COLO668 (cell line): ENCODE measurements around the gene POLR1G.

Experiments
- DNase-seq: peaks from one replicate; lab custom pipeline; 2025; ENCODE audit not compliant: unreplicated experiment; lab: John Stamatoyannopoulos, UW

The POLR1G gene

DNA sequence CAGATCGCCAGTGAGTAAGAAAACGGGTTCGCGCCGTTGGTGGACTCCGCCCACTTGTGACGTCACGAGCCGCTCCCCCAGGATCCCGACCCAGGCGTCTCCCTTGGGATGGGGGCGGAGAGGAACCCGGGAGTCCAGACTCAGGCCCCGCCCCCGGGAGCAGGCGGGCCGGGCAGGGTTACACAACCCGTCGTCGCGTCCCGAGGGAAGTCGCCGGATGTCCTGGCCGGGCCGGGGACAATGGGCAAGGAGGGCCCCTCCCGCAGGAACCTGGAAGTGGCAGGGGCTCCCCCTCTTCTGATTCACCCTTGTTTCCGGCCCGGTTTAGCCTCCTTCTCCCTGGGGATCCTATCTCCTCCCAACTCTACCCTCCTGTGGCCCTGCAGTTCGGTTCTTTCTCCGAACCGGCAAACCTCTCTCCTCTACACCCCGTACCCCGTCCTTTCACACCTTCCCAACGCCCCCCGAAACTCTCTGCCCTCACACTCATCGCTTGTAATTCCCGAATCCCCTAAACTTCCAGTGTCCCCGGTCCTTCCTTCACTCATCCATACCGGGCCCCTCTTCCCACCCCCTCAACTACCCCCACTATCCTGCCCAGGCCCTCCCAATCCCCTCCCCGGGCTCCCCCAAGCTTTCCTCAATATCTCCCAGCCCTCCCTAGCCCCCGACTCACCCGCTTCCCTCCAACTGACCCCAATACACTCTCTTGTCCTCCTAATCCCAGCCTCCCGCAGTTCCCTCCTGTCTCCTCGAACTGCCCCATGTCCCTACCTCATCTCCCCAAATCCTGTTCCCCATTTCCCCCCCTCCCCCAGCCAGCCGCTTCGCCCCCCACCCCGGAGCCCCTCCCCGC lies 37.2 kb downstream of the POLR1G start:
- peak; percentile 84 for DNase-seq

DNA sequence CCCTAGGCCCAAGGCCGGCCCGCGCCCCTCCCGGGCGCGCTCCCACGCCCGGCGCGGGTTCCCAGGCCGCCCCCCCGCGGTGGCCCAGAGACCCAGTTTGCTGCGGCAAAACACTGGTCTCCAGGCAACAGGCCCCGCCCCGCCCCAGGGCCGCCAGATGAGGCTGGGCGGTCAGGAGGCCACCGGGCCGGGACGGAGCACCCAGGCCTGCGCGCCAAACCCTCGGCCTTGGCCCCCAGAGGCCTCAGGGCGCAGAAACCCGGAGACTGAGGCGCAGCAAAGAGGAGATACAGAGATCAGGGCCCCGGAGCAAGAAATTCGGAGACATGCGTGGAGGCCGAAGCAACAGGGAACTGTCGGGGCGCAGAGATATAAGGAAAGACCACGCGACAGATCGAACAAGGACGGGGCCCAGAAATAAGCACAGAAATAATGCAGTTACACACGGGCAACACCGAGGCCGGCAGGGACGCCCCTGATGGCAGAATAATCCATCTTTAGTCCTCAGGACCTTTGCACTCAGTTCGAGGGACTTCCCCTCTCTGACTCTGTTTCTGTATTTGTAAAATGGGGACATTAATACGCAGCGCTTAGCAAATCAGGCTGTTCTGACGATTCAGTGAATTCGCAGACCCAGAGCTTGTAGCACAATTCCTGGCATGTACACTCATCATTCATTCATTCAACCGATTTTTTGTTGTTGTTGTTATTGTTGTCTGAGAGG lies 38.0 kb downstream of the POLR1G start:
- peak; percentile 89 for DNase-seq

DNA sequence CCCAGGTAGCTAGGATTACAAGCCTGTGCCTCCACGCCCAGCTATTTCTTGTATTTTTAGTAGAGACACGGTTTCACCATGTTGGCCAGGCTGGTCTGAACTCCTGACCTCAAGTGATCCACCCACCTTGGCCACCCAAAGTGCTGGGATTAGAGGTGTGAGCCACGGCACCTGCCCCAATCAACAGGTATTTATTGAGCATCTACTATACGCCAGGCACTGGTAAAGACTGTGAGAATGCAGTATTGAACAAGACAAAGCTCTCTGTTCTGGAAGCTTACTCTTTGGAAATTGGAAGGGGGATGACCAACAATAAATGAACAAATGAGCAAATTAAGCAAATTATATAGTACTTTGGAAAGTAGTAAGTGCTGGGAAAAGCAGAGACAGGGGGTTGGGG lies 38.7 kb downstream of the POLR1G start:
- DNase-seq: no peak

DNA sequence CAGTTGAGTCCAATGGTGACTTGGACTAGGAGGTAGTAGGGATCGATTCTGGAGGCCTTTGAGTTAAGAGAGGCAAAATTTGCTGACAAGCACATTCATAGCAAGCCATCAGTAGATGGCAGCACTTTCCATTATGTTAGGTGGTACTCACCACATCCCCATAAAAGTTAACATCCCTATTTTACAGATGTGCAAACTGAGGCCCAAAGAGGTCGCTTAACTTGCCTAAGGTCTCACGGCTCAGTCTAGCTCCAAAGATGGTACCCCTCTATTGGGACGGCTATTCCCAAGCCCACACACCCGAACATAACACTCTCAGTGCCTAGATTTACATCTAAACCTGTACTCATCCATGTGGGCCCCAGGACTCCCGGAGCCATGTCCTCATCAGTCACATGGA lies 39.9 kb downstream of the POLR1G start:
- no peak for DNase-seq

DNA sequence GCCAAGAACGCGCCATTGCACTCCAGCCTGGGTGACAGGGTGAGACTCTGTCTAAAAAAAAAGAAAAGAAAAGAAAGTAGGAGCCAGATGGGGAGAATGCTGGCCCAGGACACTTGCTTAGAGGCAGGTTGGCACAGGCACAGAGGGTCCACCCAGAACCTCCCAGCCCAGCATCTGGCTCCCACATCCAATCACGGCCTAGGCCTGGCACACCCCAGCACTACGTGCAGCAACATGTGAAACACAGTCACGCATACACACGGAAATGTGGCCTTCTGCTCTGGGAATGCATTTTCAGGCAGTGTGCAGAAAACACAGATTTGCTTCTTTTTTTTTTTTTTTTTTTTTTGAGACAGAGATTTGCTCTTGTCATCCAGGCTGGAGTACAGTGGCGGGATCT lies 40.5 kb downstream of the POLR1G start:
- no peak for DNase-seq

DNA sequence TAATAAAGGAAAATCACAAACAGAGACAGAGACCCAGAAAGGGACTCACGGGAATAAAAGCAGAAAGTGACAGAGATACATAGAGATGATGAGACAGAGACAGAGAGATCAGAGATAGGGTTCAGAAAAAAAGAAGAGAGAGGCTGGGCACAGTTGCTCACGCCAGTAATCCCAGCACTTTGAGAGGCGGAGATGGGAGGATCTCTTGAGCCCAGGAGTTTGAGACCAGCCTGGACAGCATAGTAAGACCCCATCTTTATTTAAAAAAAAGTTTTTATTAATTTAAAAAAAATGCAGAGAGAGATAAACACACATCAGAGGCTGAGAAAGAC lies 41.9 kb downstream of the POLR1G start:
- no peak for DNase-seq

DNA sequence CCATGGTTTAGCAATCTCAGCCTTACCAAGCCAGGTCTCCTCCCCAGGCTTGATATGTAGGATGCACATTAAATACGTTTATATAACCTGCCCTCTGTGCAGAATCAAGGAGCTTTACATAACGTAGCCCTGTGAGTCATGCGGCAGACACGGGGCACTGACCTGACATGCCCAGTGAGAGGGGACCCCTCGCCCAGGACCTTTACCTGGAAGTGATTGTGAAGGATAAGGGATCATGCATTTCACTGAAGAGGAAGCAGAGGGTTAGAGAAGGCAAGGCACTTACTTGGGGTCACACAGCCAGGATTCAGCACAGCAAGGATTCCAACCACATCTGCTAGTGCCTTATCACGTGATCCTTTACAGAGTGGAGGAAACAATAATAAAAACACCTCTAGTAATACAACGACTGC lies 42.4 kb downstream of the POLR1G start:
- peak; percentile 10 for DNase-seq

DNA sequence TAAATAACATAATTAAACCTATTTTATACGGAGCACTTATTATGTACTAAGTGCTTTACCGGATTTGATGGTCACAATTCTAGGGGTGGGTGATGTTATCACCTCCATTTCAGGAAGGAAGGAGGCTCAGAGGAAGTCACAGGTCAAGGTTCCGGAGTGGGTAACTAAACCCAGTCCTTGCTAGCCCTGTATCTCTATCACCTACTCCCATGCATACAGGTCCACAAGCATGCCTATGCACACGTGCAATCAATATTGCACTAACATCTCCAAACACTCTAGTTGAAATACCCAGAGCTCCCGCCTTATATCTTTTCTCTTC lies 43.5 kb downstream of the POLR1G start:
- DNase-seq: no peak

DNA sequence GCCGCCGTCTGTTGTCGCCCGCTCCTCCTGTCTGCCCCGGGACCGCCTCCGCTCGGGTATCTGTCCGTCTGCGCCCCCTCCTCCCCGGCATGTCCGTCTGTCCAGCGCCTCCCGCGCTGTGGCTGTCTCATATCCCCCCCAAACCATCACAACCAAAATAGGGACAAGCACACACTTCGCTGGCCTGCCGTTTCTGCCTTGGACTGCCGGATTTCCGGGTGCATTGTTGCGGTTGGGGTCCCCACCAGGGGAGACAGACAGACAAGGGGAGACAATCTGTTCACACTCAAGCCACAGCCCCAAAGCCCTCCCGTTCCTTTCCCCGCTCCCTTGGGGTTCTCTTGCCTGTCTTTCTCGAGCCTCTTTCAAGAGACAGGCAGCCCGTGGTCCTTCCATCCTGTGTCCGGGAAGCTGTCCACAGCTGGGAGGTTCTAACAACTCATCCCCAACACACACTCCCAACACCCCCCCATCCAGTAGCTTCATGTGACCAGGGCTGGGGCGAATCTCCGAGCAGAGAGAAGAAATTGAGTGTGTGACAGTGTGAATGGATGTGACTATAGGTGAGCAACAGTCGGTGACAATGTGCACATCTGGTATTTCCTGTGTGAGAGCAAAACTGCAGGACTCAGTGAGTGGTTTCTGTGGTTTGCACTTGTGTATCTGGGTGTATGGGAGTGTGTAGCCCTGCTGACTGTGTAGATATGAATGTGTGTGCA lies 44.8 kb downstream of the POLR1G start:
- DNase-seq: peak; percentile 25

DNA sequence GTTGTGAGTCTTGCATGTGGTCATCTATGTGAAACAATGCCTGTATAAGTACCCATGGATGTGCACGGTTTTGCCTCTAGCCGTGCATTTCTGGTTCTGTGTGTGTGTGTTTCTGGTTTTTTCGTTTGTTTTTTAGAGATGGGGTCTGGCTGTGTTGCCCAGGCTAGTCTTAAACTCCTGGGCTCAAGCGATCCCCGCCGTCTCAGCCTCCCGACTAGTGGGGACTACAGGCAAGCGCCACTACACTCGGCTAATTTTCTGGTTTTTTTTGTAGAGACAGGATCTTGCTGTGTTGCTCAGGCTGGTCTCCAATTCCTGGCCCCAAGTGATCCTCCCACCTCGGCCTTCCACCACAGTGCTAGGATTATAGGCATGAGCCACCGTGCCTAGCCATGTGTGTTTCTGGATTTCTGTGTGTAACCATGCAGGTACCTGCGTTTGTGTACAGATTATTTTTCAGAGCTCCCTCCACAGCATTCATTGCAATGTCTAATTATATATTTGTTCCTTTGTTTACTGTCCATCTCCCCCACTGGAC lies 45.5 kb downstream of the POLR1G start:
- no peak for DNase-seq

DNA sequence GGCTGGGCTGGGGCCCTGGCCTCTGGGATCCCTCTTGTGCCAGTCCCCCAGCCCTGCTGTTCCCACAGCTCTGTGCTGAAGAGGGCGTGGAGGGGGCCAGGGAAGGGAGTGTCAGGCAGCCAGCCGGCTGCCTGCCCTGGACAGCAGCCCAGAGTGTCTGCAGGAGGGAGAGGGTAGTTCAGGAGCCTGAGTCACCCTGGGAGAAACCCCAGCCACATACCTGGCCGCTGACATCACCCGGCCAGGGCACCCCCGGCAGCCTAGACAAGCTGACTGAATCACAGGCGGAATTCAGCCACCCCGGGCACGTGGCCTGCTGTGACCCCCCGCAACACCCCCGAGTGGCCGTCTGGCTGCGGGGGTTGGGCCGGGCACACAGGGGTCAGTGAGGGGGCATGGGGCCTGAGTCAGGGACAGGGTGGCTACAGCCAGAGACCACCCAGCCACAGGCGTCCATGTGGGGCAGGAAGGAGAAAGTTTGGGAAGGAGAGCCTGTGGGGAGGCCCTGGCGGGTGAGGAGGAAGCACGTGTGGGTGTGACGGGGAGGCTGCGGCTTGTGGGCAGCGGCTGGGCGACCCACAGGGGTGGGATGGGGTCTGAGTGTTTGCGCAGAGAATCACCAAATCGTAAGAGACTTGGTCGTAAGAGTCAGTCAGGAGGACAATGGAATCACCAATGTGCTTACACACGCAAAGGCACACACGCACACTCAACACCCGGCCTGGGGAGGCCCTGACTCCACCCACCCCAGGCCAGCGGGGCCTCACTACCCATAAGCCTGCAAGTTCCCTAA lies 49.5 kb downstream of the POLR1G start:
- DNase-seq: peak; percentile 82

DNA sequence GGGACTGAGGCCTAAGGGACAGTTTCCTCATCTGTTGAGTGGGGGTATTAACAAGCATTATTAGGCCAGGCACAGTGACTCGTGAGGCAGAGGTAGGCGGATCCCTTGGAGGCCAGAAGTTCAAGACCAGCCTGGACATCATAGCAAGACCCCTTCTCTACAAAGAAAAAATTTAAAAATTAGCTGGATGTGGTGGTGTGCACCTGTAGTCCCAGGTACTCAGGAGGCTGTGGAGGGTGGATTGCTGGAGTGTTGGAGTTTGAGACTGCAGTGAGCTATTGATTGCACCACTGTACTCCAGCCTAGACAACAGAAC lies 50.0 kb downstream of the POLR1G start:
- DNase-seq: no peak

DNA sequence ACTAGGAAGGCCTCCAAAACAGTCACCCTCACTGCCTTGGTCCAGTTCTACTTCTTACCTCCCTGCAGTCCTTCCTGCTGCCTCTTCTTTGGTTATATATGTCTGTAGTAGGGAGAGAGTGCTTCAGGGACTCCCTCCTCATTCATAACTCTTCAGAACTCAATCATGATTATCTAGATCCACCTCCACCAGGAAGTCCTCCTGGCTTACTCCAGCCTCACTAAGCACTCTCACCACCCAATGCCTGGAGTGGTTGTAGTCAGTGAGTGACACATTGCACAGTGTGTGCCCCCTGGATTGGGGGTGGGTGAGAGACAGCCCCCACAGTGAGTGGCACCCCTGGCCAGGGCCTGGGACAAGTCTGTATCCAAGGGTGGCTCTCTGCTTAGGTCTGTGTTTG lies 51.3 kb downstream of the POLR1G start:
- DNase-seq: no peak
